ENCODE measurements around the gene PRLH. TPM values are rescaled to one million over a fixed set of nuclear protein-coding genes. Genes with fewer than 3 reads are reported as not detected.
A peak's percentile ranks its signal among the peaks of the same experiment; 100 is the strongest.

Gene PRLH
- total and polyA plus RNA-seq, 2 of the 13 experiments (the other 11 are each of a cell fraction or from before 2014, with no cell fraction given) = not detected

DNA sequence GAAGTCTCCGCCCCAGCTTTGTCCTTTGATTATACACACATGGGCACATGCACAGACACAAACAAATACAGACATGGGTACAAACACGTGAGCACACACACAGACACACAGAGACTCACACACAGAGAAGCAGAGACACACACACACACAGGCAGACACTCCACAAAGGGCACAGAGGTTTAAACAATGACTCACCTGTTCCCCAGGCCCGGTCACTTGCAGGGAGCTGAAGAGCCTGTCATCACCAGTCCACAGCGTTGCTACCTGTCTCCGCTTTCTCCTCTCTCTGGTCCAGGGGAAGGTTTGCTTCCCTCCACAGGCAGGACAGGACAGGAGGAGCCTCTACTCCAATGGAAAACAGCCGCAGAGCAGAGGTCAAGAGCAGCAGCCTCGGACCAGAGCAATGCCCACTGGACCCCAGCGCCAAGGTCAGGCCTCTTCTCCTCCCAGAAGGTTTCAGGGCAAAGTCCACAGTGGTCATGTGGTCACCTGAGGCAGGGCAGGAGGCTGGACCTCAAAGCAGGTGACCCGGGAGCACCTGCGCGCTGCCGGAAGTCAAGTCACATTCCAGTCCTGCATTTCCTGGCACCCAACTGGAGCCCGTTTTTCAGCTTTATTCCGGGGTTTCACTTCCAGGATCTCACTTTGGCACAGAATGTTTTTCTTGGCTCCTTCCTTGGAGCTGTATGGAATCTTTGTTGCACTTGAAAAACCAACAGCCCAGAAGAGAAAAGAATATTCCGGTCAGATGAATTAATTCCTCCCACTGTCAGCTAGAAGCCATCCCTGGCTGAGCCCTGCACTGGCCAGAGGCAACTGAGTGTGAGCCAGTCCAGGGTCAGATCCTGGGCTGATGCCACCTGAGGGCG, 24.1 kb downstream of the PRLH start, which contains the start of gene RAB17 (continued):
- TF ChIP-seq ZNF792 (CRISPR knock-in tag; IDR thresholded peaks at IDR 0.05) = no peak; the same call in 1 of the 2 replicates
- TF ChIP-seq SMC3 (IDR thresholded peaks at IDR 0.05; ENCODE audit: low read length) = no peak
- peak; percentile 85 for TF ChIP-seq TRIM24 (CRISPR knock-in tag; IDR thresholded peaks at IDR 0.05)
- TF ChIP-seq, protein P1, sequence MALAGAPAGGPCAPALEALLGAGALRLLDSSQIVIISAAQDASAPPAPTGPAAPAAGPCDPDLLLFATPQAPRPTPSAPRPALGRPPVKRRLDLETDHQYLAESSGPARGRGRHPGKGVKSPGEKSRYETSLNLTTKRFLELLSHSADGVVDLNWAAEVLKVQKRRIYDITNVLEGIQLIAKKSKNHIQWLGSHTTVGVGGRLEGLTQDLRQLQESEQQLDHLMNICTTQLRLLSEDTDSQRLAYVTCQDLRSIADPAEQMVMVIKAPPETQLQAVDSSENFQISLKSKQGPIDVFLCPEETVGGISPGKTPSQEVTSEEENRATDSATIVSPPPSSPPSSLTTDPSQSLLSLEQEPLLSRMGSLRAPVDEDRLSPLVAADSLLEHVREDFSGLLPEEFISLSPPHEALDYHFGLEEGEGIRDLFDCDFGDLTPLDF (CRISPR knock-in tag; IDR thresholded peaks at IDR 0.05) = no peak
- peak; percentile 80; the same call in 1 of the 2 replicates for TF ChIP-seq ZNF790 (CRISPR knock-in tag; IDR thresholded peaks at IDR 0.05; ENCODE audit: borderline replicate concordance)
- TF ChIP-seq, protein P2, sequence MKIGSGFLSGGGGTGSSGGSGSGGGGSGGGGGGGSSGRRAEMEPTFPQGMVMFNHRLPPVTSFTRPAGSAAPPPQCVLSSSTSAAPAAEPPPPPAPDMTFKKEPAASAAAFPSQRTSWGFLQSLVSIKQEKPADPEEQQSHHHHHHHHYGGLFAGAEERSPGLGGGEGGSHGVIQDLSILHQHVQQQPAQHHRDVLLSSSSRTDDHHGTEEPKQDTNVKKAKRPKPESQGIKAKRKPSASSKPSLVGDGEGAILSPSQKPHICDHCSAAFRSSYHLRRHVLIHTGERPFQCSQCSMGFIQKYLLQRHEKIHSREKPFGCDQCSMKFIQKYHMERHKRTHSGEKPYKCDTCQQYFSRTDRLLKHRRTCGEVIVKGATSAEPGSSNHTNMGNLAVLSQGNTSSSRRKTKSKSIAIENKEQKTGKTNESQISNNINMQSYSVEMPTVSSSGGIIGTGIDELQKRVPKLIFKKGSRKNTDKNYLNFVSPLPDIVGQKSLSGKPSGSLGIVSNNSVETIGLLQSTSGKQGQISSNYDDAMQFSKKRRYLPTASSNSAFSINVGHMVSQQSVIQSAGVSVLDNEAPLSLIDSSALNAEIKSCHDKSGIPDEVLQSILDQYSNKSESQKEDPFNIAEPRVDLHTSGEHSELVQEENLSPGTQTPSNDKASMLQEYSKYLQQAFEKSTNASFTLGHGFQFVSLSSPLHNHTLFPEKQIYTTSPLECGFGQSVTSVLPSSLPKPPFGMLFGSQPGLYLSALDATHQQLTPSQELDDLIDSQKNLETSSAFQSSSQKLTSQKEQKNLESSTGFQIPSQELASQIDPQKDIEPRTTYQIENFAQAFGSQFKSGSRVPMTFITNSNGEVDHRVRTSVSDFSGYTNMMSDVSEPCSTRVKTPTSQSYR (CRISPR knock-in tag; IDR thresholded peaks at IDR 0.05; ENCODE audit: borderline replicate concordance) = peak; percentile 43; the same call in 1 of the 2 replicates
- TF ChIP-seq PRMT3 (CRISPR knock-in tag; IDR thresholded peaks at IDR 0.05; ENCODE audit: borderline replicate concordance, low read depth) = peak; percentile 87; the same call in 1 of the 2 replicates
- peak; percentile 97 for TF ChIP-seq ZBTB38 (CRISPR knock-in tag; IDR thresholded peaks at IDR 0.05)
- TF ChIP-seq, protein P3, sequence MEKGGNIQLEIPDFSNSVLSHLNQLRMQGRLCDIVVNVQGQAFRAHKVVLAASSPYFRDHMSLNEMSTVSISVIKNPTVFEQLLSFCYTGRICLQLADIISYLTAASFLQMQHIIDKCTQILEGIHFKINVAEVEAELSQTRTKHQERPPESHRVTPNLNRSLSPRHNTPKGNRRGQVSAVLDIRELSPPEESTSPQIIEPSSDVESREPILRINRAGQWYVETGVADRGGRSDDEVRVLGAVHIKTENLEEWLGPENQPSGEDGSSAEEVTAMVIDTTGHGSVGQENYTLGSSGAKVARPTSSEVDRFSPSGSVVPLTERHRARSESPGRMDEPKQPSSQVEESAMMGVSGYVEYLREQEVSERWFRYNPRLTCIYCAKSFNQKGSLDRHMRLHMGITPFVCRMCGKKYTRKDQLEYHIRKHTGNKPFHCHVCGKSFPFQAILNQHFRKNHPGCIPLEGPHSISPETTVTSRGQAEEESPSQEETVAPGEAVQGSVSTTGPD (CRISPR knock-in tag; IDR thresholded peaks at IDR 0.05) = no peak
- TF ChIP-seq NFKB2 (CRISPR knock-in tag; IDR thresholded peaks at IDR 0.05; ENCODE audit: borderline replicate concordance) = peak; percentile 84; the same call in 1 of the 2 replicates
- TF ChIP-seq, protein P4, sequence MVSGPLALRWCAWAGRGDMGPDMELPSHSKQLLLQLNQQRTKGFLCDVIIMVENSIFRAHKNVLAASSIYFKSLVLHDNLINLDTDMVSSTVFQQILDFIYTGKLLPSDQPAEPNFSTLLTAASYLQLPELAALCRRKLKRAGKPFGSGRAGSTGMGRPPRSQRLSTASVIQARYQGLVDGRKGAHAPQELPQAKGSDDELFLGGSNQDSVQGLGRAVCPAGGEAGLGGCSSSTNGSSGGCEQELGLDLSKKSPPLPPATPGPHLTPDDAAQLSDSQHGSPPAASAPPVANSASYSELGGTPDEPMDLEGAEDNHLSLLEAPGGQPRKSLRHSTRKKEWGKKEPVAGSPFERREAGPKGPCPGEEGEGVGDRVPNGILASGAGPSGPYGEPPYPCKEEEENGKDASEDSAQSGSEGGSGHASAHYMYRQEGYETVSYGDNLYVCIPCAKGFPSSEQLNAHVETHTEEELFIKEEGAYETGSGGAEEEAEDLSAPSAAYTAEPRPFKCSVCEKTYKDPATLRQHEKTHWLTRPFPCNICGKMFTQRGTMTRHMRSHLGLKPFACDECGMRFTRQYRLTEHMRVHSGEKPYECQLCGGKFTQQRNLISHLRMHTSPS (CRISPR knock-in tag; IDR thresholded peaks at IDR 0.05; ENCODE audit: low read depth) = peak; percentile 95; the same call in 1 of the 2 replicates
- TF ChIP-seq CAMTA2 (CRISPR knock-in tag; IDR thresholded peaks at IDR 0.05; ENCODE audit: borderline replicate concordance) = no peak; the same call in 1 of the 2 replicates
- TF ChIP-seq KMT2B (CRISPR knock-in tag; IDR thresholded peaks at IDR 0.05) = no peak
- peak; percentile 100 for TF ChIP-seq HNF4A (CRISPR knock-in tag; IDR thresholded peaks at IDR 0.05)
- TF ChIP-seq, protein P5, sequence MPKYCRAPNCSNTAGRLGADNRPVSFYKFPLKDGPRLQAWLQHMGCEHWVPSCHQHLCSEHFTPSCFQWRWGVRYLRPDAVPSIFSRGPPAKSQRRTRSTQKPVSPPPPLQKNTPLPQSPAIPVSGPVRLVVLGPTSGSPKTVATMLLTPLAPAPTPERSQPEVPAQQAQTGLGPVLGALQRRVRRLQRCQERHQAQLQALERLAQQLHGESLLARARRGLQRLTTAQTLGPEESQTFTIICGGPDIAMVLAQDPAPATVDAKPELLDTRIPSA (CRISPR knock-in tag; IDR thresholded peaks at IDR 0.05; ENCODE audit: borderline replicate concordance) = peak; percentile 34; the same call in 1 of the 2 replicates
- TF ChIP-seq JUN (CRISPR knock-in tag; IDR thresholded peaks at IDR 0.05) = peak; percentile 85
- TF ChIP-seq BHLHE40 (IDR thresholded peaks at IDR 0.05; ENCODE audit: low read length) = peak; percentile 97
- peak; percentile 97 for TF ChIP-seq ZKSCAN5 (CRISPR knock-in tag; IDR thresholded peaks at IDR 0.05)
